Immature natural killer cell (primary cell): ENCODE data around the gene DDR1. TPM values are rescaled to one million over a fixed set of nuclear protein-coding genes. Genes with fewer than 3 reads are reported as not detected.
"Not testable (repeated sequence)": the region's sequence is repeated elsewhere in the genome, so short reads cannot be mapped to it uniquely, and the experiment has no call there.

ENCODE experiments used
- DNase-seq, 3 donors: peaks; one replicate each; pipeline ENCODE4 v3.0.0; 2022; ENCODE audit warnings: mixed read lengths in 1 of 3
- H3K27ac Mint-ChIP-seq, 6 donors: one replicate each; pipeline ENCODE4 v1.8.0; 2020; ENCODE audit warnings: mixed read lengths in 6 of 6, mild to moderate bottlenecking in 5 of 6, inconsistent platforms in 4 of 6, moderate library complexity in 3 of 6
- H3K27me3 Mint-ChIP-seq, 3 donors: one replicate each; pipeline ENCODE4 v1.8.0; 2020 to 2021; ENCODE audit warnings: low read depth in 3 of 3, mild to moderate bottlenecking in 3 of 3, mixed read lengths in 3 of 3, moderate library complexity in 3 of 3, inconsistent platforms in 1 of 3
- H3K36me3 Mint-ChIP-seq, 3 donors: one replicate each; pipeline ENCODE4 v1.8.0; 2020; ENCODE audit warnings: mixed read lengths in 3 of 3, inconsistent platforms in 2 of 3, mild to moderate bottlenecking in 2 of 3
- H3K4me1 Mint-ChIP-seq, 2 donors: one replicate each; pipeline ENCODE4 v1.8.0; 2020; ENCODE audit warnings: inconsistent platforms in 2 of 2, mild to moderate bottlenecking in 2 of 2, mixed read lengths in 2 of 2, moderate library complexity in 1 of 2
- H3K4me3 Mint-ChIP-seq, 5 donors: one replicate each; pipeline ENCODE4 v1.8.0; 2020; ENCODE audit warnings: mild to moderate bottlenecking in 5 of 5, mixed read lengths in 5 of 5, inconsistent platforms in 3 of 5, moderate library complexity in 3 of 5
- H3K9me3 Mint-ChIP-seq, 6 donors: one replicate each; pipeline ENCODE4 v1.8.0; 2020; ENCODE audit warnings: mild to moderate bottlenecking in 6 of 6, mixed read lengths in 6 of 6, inconsistent platforms in 4 of 6, moderate library complexity in 3 of 6
- polyA plus RNA-seq, 3 donors: library from polyadenylated mRNA; unstranded; fragments of 300-500 nt; fragmentation: Illumina TruSeq; gene quantifications; one replicate each; pipeline ENCODE4 v1.2.3, GENCODE V29; 2021

Gene DDR1
- polyA plus RNA-seq, 3 donors from 2014 or later = 0.41 to 1.1 TPM; not detected in 1

GRCh38 chr6:30842754-30843610 is 41.3 kb upstream of the DDR1 start:
- Mint-ChIP-seq H3K9me3 (no peaks in the 10 kb centered on the region), H3K27me3 (peaks cover 2 to 6% (median 4%) of the 10 kb centered on the region in 3 donors), H3K27ac (peak overlapping the region in 2 of 6 donors; percentile 7 to 70), H3K36me3 (no peaks in the 10 kb centered on the region), H3K4me3 (peak overlapping the region; percentile 44 to 71 (median 61)), H3K4me1 (peaks cover 33 to 48% of the 10 kb centered on the region in 2 donors)
- DNase-seq = no peak

GRCh38 chr6:30843611-30843998 is 40.7 kb upstream of the DDR1 start:
- Mint-ChIP-seq H3K4me3 (peak overlapping the region; percentile 18 to 61 (median 53)), H3K9me3 (no peaks in the 10 kb centered on the region), H3K27me3 (peaks cover 2 to 6% (median 6%) of the 10 kb centered on the region in 3 donors), H3K4me1 (peaks cover 33 to 48% of the 10 kb centered on the region in 2 donors), H3K27ac (no peak overlapping the region), H3K36me3 (no peaks in the 10 kb centered on the region)
- DNase-seq = no peak

- no peaks in the 10 kb centered on the region for H3K9me3 Mint-ChIP-seq
These were observed 40.2 kb upstream of the DDR1 start for GRCh38 chr6:30844118-30844535.

GRCh38 chr6:30845183-30845582 is 39.1 kb upstream of the DDR1 start:
- peaks cover 32 to 47% of the 10 kb centered on the region in 2 donors for H3K4me1 Mint-ChIP-seq
- no peaks in the 10 kb centered on the region for H3K36me3 Mint-ChIP-seq
- no peak for DNase-seq
- H3K27ac Mint-ChIP-seq = no peak overlapping the region
- peaks cover 2 to 6% (median 6%) of the 10 kb centered on the region in 3 donors for H3K27me3 Mint-ChIP-seq
- no peaks in the 10 kb centered on the region for H3K9me3 Mint-ChIP-seq
- H3K4me3 Mint-ChIP-seq = no peak overlapping the region

More at GRCh38 chr6:30844118-30844535, 40.2 kb upstream of the DDR1 start:
- H3K4me3 Mint-ChIP-seq = peak overlapping the region in 1 of 5 donors; percentile 61
- H3K27me3 Mint-ChIP-seq = peaks cover 2 to 6% (median 6%) of the 10 kb centered on the region in 3 donors
- no peak for DNase-seq
- no peak overlapping the region for H3K27ac Mint-ChIP-seq
- H3K36me3 Mint-ChIP-seq = no peaks in the 10 kb centered on the region
- peaks cover 33 to 48% of the 10 kb centered on the region in 2 donors for H3K4me1 Mint-ChIP-seq

GRCh38 chr6:30847421-30847970 is 36.8 kb upstream of the DDR1 start:
- Mint-ChIP-seq H3K9me3 (peaks cover 0 to 15% (median 3%) of the 10 kb centered on the region in 6 donors), H3K27ac (no peak overlapping the region), H3K36me3 (peaks cover 0 to 8% (median 4%) of the 10 kb centered on the region in 3 donors), H3K4me3 (no peak overlapping the region), H3K4me1 (peaks cover 13 to 24% of the 10 kb centered on the region in 2 donors), H3K27me3 (peaks cover 0 to 8% (median 6%) of the 10 kb centered on the region in 3 donors)
- DNase-seq = no peak

GRCh38 chr6:30847971-30848436 is 36.3 kb upstream of the DDR1 start:
- Mint-ChIP-seq H3K9me3 (peaks cover 0 to 17% (median 5%) of the 10 kb centered on the region in 6 donors), H3K4me1 (peaks cover 9 to 19% of the 10 kb centered on the region in 2 donors), H3K27me3 (peaks cover 0 to 8% (median 6%) of the 10 kb centered on the region in 3 donors), H3K4me3 (no peak overlapping the region), H3K27ac (no peak overlapping the region), H3K36me3 (peaks cover 0 to 10% (median 4%) of the 10 kb centered on the region in 3 donors)
- DNase-seq = no peak

GRCh38 chr6:30849903-30850651 is 34.2 kb upstream of the DDR1 start:
- no peak overlapping the region for H3K4me3 Mint-ChIP-seq
- peaks cover 0 to 10% (median 4%) of the 10 kb centered on the region in 3 donors for H3K36me3 Mint-ChIP-seq
- H3K4me1 Mint-ChIP-seq = no peaks in the 10 kb centered on the region
- no peak overlapping the region for H3K27ac Mint-ChIP-seq
- DNase-seq = no peak
- H3K27me3 Mint-ChIP-seq = peaks cover 0 to 6% (median 5%) of the 10 kb centered on the region in 3 donors
- peaks cover 0 to 17% (median 5%) of the 10 kb centered on the region in 6 donors for H3K9me3 Mint-ChIP-seq

GRCh38 chr6:30852459-30852858 is 31.9 kb upstream of the DDR1 start:
- Mint-ChIP-seq H3K36me3 (peaks cover 0 to 10% (median 4%) of the 10 kb centered on the region in 3 donors), H3K9me3 (peaks cover 0 to 17% (median 5%) of the 10 kb centered on the region in 6 donors)
- not testable (repeated sequence) for H3K4me3 Mint-ChIP-seq, H3K4me1 Mint-ChIP-seq, H3K27ac Mint-ChIP-seq, DNase-seq, H3K27me3 Mint-ChIP-seq

GRCh38 chr6:30854285-30855040 is 29.9 kb upstream of the DDR1 start:
- DNase-seq = no peak
- peaks cover 0 to 10% (median 4%) of the 10 kb centered on the region in 3 donors for H3K36me3 Mint-ChIP-seq
- H3K27ac Mint-ChIP-seq = no peak overlapping the region
- H3K27me3 Mint-ChIP-seq = peaks cover 0 to 5% (median 3%) of the 10 kb centered on the region in 3 donors
- H3K4me1 Mint-ChIP-seq = no peaks in the 10 kb centered on the region
- H3K4me3 Mint-ChIP-seq = no peak overlapping the region
- peaks cover 0 to 17% (median 5%) of the 10 kb centered on the region in 6 donors for H3K9me3 Mint-ChIP-seq

- H3K27me3 Mint-ChIP-seq = peaks cover 0 to 5% (median 3%) of the 10 kb centered on the region in 3 donors
- H3K36me3 Mint-ChIP-seq = peaks cover 0 to 10% (median 4%) of the 10 kb centered on the region in 3 donors
- no peak overlapping the region for H3K27ac Mint-ChIP-seq
- H3K4me1 Mint-ChIP-seq = no peaks in the 10 kb centered on the region
- no peak for DNase-seq
- peaks cover 0 to 17% (median 5%) of the 10 kb centered on the region in 6 donors for H3K9me3 Mint-ChIP-seq
- no peak overlapping the region for H3K4me3 Mint-ChIP-seq
These were observed 28.8 kb upstream of the DDR1 start for GRCh38 chr6:30855429-30856075.

- H3K4me3 Mint-ChIP-seq = no peak overlapping the region
- peaks cover 0 to 10% (median 3%) of the 10 kb centered on the region in 3 donors for H3K36me3 Mint-ChIP-seq
- no peak overlapping the region for H3K27ac Mint-ChIP-seq
- H3K9me3 Mint-ChIP-seq = peaks cover 0 to 7% (median 4%) of the 10 kb centered on the region in 6 donors
- no peaks in the 10 kb centered on the region for H3K4me1 Mint-ChIP-seq
- peaks cover 0 to 3% (median 3%) of the 10 kb centered on the region in 3 donors for H3K27me3 Mint-ChIP-seq
- DNase-seq = no peak
These were observed 27.2 kb upstream of the DDR1 start for GRCh38 chr6:30857112-30857511.

GRCh38 chr6:30857549-30857948 is 26.8 kb upstream of the DDR1 start:
- Mint-ChIP-seq H3K4me3 (no peak overlapping the region), H3K36me3 (peaks cover 0 to 6% (median 3%) of the 10 kb centered on the region in 3 donors), H3K27me3 (peaks cover 0 to 3% (median 3%) of the 10 kb centered on the region in 3 donors), H3K9me3 (peaks cover 0 to 4% (median 2%) of the 10 kb centered on the region in 6 donors), H3K4me1 (no peaks in the 10 kb centered on the region), H3K27ac (no peak overlapping the region)
- no peak for DNase-seq
